GM12878 (cell line): ENCODE data around the gene OGFOD2. TPM values are rescaled to one million over a fixed set of nuclear protein-coding genes. Genes with fewer than 3 reads are reported as not detected.

Experiments
- ATAC-seq: fragments of 200-7000 bp; cut with Tn5 transposase; 3 replicates; pipeline ENCODE4 v1.9.1; 2020; ENCODE audit warnings: mild to moderate bottlenecking, moderate library complexity
- BruUV-seq: library from RNA; stranded (reverse); fragments of 400-500 nt; replicated peaks from 2 replicates; lab custom pipeline; 2021; lab: Mats Ljungman, UMichigan
- CTCF ChIA-PET: fragments of 300-600 bp; sonication (Branson Sonifier 250); formaldehyde crosslinking; extraction: SDS; loops from one replicate; lab custom pipeline; 2021; ENCODE audit warnings: inconsistent platforms; lab: Yijun Ruan, JAX
- POLR2A ChIA-PET: fragments of 350-600 bp; formaldehyde crosslinking; extraction: SDS; loops from one replicate; lab custom pipeline; 2021; ENCODE audit warnings: inconsistent platforms; lab: Charles Lee
- RAD21 ChIA-PET: fragments of 300-600 bp; sonication (Branson Sonifier 250); formaldehyde crosslinking; loops from one replicate; lab custom pipeline; 2023; ENCODE audit warnings: antibody characterized with exemption; ENCODE audit not compliant: unreplicated experiment; lab: Charles Lee
- SMC1A ChIA-PET: fragments of 300-600 bp; sonication (Branson Sonifier 250); formaldehyde crosslinking; loops from one replicate; lab custom pipeline; 2023; ENCODE audit not compliant: unreplicated experiment, uncharacterized antibody; lab: Charles Lee
- DNase-seq: peaks from one replicate; pipeline ENCODE4 v3.0.0-alpha.2; 2011; ENCODE audit warnings: low read depth, low spot score
- FAIRE-seq: peaks from 3 replicates; lab custom pipeline; 2011; peaks lifted over from hg19 to GRCh38; lab: Jason Lieb, UNC
- H2AFZ ChIP-seq: 2 replicates; pipeline ENCODE4 v1.6.0; 2011; ENCODE audit warnings: low read depth, low read length, control low read depth; ENCODE audit not compliant: control insufficient read depth
- H3K27ac ChIP-seq: 2 replicates; pipeline ENCODE4 v1.5.1; 2011; ENCODE audit warnings: control low read depth; ENCODE audit not compliant: control insufficient read depth, insufficient read depth
- H3K27me3 ChIP-seq, 2 experiments: replicated peaks in 1 of 2; 2 replicates each; pipeline versions ENCODE4 v1.6.0 to v1.6.1; 2011; ENCODE audit warnings: low read length in 1 of 2; ENCODE audit not compliant: control insufficient read depth in 2 of 2, insufficient read depth in 2 of 2
- H3K36me3 ChIP-seq, 2 experiments: 2 replicates each; pipeline ENCODE4 v1.5.1; 2011; ENCODE audit warnings: low read length in 1 of 2; ENCODE audit not compliant: control insufficient read depth in 2 of 2, insufficient read depth in 2 of 2
- H3K4me1 ChIP-seq: 2 replicates; pipeline ENCODE4 v1.6.1; 2011; ENCODE audit warnings: mild to moderate bottlenecking, low read length, moderate library complexity, mixed read lengths; ENCODE audit not compliant: control insufficient read depth, insufficient read depth
- H3K4me2 ChIP-seq: 2 replicates; pipeline ENCODE4 v1.6.0; 2011; ENCODE audit warnings: control low read depth; ENCODE audit not compliant: control insufficient read depth, insufficient read depth
- H3K4me3 ChIP-seq: fragments of 200-600 bp; sonication (generic); 2 replicates; pipeline ENCODE4 v1.5.1; 2016
- H3K79me2 ChIP-seq: 2 replicates; pipeline ENCODE4 v1.6.0; 2011; ENCODE audit warnings: low read length; ENCODE audit not compliant: control insufficient read depth, insufficient read depth
- H3K9ac ChIP-seq: 2 replicates; pipeline ENCODE4 v1.8.0; 2011; ENCODE audit warnings: low read length, control low read depth, mixed read lengths; ENCODE audit not compliant: control insufficient read depth, insufficient read depth
- H3K9me3 ChIP-seq: replicated peaks from 3 replicates; pipeline ENCODE4 v1.5.1; 2011; ENCODE audit warnings: mild to moderate bottlenecking, low read length; ENCODE audit not compliant: control insufficient read depth, insufficient read depth
- H4K20me1 ChIP-seq: 2 replicates; pipeline ENCODE4 v1.6.0; 2011; ENCODE audit not compliant: control insufficient read depth, insufficient read depth
- CHD1 ChIP-seq: IDR thresholded peaks from 2 replicates; pipeline ENCODE4 v1.6.1; 2012; ENCODE audit warnings: low read depth, low read length, improper control_type of control experiment
- FOXM1 ChIP-seq: IDR thresholded peaks from 2 replicates; pipeline ENCODE4 v1.6.1; 2012; ENCODE audit warnings: low read depth, mild to moderate bottlenecking, inconsistent platforms, low read length, moderate library complexity
- GABPA ChIP-seq: IDR thresholded peaks from 2 replicates; pipeline ENCODE4 v1.6.1; 2014; ENCODE audit warnings: antibody characterized with exemption, low read depth, mild to moderate bottlenecking, inconsistent platforms
- NBN ChIP-seq: fragments of 450-650 bp; IDR thresholded peaks from 2 replicates; pipeline ENCODE4 v1.6.1; 2016
- PBX3 ChIP-seq: IDR thresholded peaks from 2 replicates; pipeline ENCODE4 v1.6.1; 2011; ENCODE audit warnings: mild to moderate bottlenecking, low read depth, low read length, moderate library complexity; ENCODE audit not compliant: insufficient replicate concordance
- SKIL ChIP-seq: fragments of 450-650 bp; IDR thresholded peaks from 2 replicates; pipeline ENCODE4 v1.6.1; 2017; ENCODE audit warnings: mild to moderate bottlenecking, low read depth, inconsistent platforms; ENCODE audit not compliant: poor library complexity, severe bottlenecking
- YY1 ChIP-seq: IDR thresholded peaks from 2 replicates; pipeline ENCODE4 v1.6.1; 2011; ENCODE audit warnings: low read depth, mild to moderate bottlenecking, low read length
- ZNF274 ChIP-seq: IDR thresholded peaks from one replicate; pipeline ENCODE4 v1.8.0; 2011; ENCODE audit not compliant: insufficient read length, insufficient read depth
- ZNF384 ChIP-seq: IDR thresholded peaks from 2 replicates; pipeline ENCODE4 v1.6.1; 2012; ENCODE audit warnings: low read depth, mild to moderate bottlenecking, low read length, improper control_type of control experiment, borderline replicate concordance
- WGBS: methylation state at CpG from one replicate; pipeline ENCODE4 v1.1.6; 2016; ENCODE audit warnings: low lambda C conversion rate; ENCODE audit not compliant: insufficient replicate concordance, insufficient coverage; ENCODE audit errors: missing lambda C conversion rate; 5-methylcytosine and 5-hydroxymethylcytosine counted together
- in situ Hi-C: fragments of 300-500 bp; cut with MboI; formaldehyde crosslinking; loops from 9 replicates; pipeline ENCODE4 v1.14.3; 2018; ENCODE audit warnings: mixed read lengths
- intact Hi-C: fragments of 100-400 bp; cut with micrococcal nuclease; formaldehyde crosslinking; loops from one replicate; pipeline ENCODE4 v1.14.2; 2022; ENCODE audit not compliant: unreplicated experiment
- polyA plus RNA-seq, 11 experiments: library from polyadenylated mRNA; depleted of rRNA in 4 of 11; unstranded in 6 of 11; stranded (reverse) in 5 of 11; fragments of >200 nt; fragmentation: Nextera tagmentation in 4 of 11; fragmentation: Illumina TruSeq in 1 of 11; extraction: Ambion mirVana in 4 of 11; extraction: Trizol in 1 of 11; gene quantifications; 1 replicate in 1 of 11; 2 replicates in 10 of 11; pipeline versions ENCODE4 v1.2.1 to v1.2.3, GENCODE V29; 2011 to 2016; ENCODE audit warnings: inconsistent platforms in 2 of 11, missing spikeins in 2 of 11, low read depth in 1 of 11
- total RNA-seq, 4 experiments: library from RNA; depleted of rRNA in 3 of 4; stranded (reverse); fragments of >200 nt in 3 of 4; fragmentation: Illumina TruSeq in 1 of 4; extraction: Trizol in 1 of 4; gene quantifications; 2 replicates each; pipeline versions ENCODE4 v1.2.1 to v1.2.3, GENCODE V29; 2013 to 2021
- TF ChIP-seq, protein P1 (sequence below): fragments of 450-650 bp; IDR thresholded peaks from 2 replicates; pipeline ENCODE4 v1.6.1; 2017; ENCODE audit warnings: mild to moderate bottlenecking, moderate library complexity
- TF ChIP-seq, protein P2 (sequence below): fragments of 150-350 bp; IDR thresholded peaks from 2 replicates; pipeline ENCODE4 v1.6.1; 2014; ENCODE audit warnings: mild to moderate bottlenecking, low read depth, low read length

OGFOD2 gene
- total and polyA plus RNA-seq, 10 of the 15 experiments (the other 5 are each of a cell fraction or from before 2014, with no cell fraction given): 0.93 to 29.2 (median 16.3) TPM

DNA sequence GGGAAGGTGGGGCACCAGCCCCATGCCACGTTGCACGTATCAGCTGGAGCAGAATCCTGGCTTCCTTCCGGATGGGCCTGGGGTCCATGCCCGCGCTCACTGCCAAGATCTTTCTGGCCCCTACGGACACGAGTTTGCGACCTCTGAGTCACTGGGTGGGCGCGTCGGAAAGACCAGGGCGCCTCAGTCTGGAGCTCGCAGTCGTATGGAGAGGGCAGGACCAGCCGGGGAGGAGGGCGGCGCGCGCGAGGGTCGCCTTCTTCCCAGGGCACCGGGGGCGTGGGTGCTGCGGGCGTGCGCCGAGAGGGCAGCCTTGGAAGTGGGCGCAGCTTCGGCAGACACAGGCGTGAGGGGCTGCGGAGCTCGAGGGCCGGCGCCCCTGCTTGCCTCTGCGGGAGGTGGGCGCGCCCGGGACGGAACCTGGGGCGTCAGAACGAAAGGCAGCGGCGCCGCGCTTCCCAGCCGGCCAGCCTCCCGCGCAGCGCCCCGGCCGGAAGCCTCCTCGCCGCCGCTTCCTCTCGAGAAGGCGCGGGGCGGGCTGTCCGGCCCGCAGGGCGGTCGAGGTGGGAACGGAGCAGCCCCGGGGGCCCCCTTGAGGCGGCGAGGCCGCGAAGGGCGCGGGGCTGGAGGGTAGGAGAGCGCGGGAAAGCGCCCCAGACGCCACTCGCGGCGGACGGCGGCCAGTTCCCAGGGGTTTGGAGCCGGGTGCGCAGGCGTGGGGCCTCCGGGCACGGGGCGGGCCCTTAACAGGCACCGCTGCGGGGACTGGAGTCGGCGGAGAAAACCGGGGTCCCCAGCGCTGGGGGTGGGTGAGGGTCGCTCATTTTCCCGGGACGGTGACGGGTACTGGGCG is 5.4 kb downstream of the OGFOD2 start, which contains the start of gene ARL6IP4 (continued):
- TF ChIP-seq, protein P1, sequence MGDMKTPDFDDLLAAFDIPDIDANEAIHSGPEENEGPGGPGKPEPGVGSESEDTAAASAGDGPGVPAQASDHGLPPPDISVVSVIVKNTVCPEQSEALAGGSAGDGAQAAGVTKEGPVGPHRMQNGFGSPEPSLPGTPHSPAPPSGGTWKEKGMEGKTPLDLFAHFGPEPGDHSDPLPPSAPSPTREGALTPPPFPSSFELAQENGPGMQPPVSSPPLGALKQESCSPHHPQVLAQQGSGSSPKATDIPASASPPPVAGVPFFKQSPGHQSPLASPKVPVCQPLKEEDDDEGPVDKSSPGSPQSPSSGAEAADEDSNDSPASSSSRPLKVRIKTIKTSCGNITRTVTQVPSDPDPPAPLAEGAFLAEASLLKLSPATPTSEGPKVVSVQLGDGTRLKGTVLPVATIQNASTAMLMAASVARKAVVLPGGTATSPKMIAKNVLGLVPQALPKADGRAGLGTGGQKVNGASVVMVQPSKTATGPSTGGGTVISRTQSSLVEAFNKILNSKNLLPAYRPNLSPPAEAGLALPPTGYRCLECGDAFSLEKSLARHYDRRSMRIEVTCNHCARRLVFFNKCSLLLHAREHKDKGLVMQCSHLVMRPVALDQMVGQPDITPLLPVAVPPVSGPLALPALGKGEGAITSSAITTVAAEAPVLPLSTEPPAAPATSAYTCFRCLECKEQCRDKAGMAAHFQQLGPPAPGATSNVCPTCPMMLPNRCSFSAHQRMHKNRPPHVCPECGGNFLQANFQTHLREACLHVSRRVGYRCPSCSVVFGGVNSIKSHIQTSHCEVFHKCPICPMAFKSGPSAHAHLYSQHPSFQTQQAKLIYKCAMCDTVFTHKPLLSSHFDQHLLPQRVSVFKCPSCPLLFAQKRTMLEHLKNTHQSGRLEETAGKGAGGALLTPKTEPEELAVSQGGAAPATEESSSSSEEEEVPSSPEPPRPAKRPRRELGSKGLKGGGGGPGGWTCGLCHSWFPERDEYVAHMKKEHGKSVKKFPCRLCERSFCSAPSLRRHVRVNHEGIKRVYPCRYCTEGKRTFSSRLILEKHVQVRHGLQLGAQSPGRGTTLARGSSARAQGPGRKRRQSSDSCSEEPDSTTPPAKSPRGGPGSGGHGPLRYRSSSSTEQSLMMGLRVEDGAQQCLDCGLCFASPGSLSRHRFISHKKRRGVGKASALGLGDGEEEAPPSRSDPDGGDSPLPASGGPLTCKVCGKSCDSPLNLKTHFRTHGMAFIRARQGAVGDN: peak; percentile 67; the same call in 1 of the 2 replicates
- TF ChIP-seq NBN (no peak), GABPA (peak; percentile 88)
- TF ChIP-seq, all 136 proteins: peak for 41

- H3K27ac ChIP-seq: peak overlapping the region; percentile 75
- under 1% methylated on average over 40 of the region's 40 CpGs for WGBS
- H3K79me2 ChIP-seq: peaks cover 28% of the 10 kb centered on the region
- no peak for DNase-seq
- peak overlapping the region; percentile 83 for H3K9ac ChIP-seq
- SMC1A ChIA-PET: no interaction called here
- peak overlapping the region; percentile 80 for H2AFZ ChIP-seq
- H3K4me1 ChIP-seq: peaks cover 27% of the 10 kb centered on the region
- RAD21 ChIA-PET: interaction anchor here (1.0 to 1.4 kb wide), 2 partner anchors 11 to 257 kb away, joined by 3 to 5 read pairs; no protein-coding TSS in a partner anchor
- H3K36me3 ChIP-seq: peaks cover 0 to 6% of the 10 kb centered on the region in 2 experiments; a peak in 2 of 4 replicates
- POLR2A ChIA-PET: interaction anchor here (1.0 to 1.5 kb wide), 2 partner anchors 11 to 110 kb away, joined by 3 to 6 read pairs; no protein-coding TSS in a partner anchor
- no peaks in the 10 kb centered on the region for H3K9me3 ChIP-seq
- CTCF ChIA-PET: interaction anchor here (1.1 to 1.2 kb wide), 2 partner anchors 121 to 257 kb away, joined by 4 to 6 read pairs; no protein-coding TSS in a partner anchor
- ATAC-seq: peak; percentile 43
- H4K20me1 ChIP-seq: no peaks in the 10 kb centered on the region
- BruUV-seq: no TSS peak
- no peaks in the 10 kb centered on the region for H3K27me3 ChIP-seq
- FAIRE-seq: no peak
- intact Hi-C loops (no loop called here), in situ Hi-C loops (no loop called here)
- peak overlapping the region; percentile 96 for H3K4me3 ChIP-seq
- H3K4me2 ChIP-seq: peak overlapping the region; percentile 30
- TF ChIP-seq ZNF384 (no peak), ZNF274 (no peak), PBX3 (no peak), SKIL (no peak), CHD1 (no peak), YY1 (0 out of 2 replicates have a peak, but pooled peaks have one; percentile 25), FOXM1 (no peak)
- TF ChIP-seq, protein P2, sequence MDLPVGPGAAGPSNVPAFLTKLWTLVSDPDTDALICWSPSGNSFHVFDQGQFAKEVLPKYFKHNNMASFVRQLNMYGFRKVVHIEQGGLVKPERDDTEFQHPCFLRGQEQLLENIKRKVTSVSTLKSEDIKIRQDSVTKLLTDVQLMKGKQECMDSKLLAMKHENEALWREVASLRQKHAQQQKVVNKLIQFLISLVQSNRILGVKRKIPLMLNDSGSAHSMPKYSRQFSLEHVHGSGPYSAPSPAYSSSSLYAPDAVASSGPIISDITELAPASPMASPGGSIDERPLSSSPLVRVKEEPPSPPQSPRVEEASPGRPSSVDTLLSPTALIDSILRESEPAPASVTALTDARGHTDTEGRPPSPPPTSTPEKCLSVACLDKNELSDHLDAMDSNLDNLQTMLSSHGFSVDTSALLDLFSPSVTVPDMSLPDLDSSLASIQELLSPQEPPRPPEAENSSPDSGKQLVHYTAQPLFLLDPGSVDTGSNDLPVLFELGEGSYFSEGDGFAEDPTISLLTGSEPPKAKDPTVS: no peak
These were observed 6.0 kb downstream of the OGFOD2 start for GRCh38 chr12:122981036-122981471.
